NCI-H345 treated with DMSO at 0.1 percent for 48 hours (cell line): ENCODE measurements around the gene CST6.

ENCODE experiments used
- DNase-seq: peaks from one replicate; lab custom pipeline; 2025; ENCODE audit not compliant: unreplicated experiment; lab: John Stamatoyannopoulos, UW

Gene CST6

GRCh38 chr11:66045177-66045639, 33.4 kb downstream of the CST6 start:
- DNase-seq = peak; percentile 75

- DNase-seq = no peak
Observed at GRCh38 chr11:66046901-66047300, 35.1 kb downstream of the CST6 start.

GRCh38 chr11:66047541-66048365, 35.9 kb downstream of the CST6 start:
- no peak for DNase-seq

DNA sequence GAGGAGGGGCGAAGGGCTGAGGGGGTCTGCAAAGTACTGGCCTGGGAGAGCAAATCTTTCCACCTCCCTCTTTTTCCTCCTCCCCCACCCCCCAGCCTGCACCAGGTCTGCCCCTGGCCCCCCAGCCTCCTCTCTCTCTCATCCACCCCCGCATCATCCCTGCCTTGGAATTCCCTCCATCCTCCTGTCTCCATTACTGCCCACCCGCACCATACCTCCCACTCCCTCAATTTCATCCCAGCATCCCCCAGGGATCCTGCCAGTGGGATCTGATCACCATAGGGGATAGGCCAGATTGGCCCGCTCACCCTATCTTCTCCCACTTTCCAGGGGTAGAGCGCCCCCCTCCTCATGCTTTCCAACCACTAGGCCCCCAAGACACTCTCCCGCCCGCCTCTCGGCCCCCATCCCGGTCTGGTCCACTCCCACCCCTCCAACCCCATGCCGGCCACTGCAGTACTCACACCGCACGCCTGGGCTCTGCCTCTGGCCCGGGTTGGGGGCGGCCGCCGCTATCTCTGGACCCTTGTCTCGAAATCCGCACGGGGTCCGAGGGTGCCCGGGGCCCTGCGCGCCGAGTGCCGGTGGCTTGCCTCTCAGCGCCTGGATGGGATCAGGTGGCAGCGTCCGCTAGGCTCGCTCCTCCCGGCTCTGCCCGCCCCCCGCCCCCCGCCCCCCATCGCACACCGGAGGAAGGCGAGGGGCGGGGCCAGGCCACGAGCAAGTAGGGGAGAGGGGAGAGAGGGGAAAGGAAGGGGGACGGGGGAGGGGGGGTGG, 36.9 kb downstream of the CST6 start, which contains the start of gene GAL3ST3:
Gene GAL3ST3 (minus strand): TSS at position 615 of the 777 bp plus-strand sequence. CDS start 3,746 bp downstream, outside the sequence.
- DNase-seq = no peak

- DNase-seq = no peak
Observed at GRCh38 chr11:66050581-66051231, 38.9 kb downstream of the CST6 start.

GRCh38 chr11:66051371-66051765, 39.6 kb downstream of the CST6 start:
- DNase-seq = no peak

- peak; percentile 93 for DNase-seq
Observed at GRCh38 chr11:66051766-66052663, 40.2 kb downstream of the CST6 start, which contains the start of gene SF3B2. Gene SF3B2, plus strand, starts transcription at chr11:66052364. Its CDS starts 21 bp downstream, at chr11:66052385.

- no peak for DNase-seq
Observed at GRCh38 chr11:66052664-66052982, 40.8 kb downstream of the CST6 start.

DNA sequence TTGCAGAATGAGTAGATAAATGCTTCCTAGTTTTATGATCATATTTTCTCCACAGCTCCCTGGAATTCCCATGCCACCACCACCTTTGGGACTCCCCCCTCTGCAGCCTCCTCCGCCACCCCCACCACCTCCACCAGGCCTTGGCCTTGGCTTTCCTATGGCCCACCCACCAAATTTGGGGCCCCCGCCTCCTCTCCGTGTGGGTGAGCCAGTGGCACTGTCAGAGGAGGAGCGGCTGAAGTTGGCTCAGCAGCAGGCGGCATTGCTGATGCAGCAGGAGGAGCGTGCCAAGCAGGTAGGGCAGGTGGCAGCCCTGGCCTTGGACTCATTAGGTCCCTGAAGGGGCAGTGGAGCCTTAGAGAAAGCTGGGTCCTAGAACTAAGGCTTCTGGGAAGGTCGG, 43.2 kb downstream of the CST6 start:
- no peak for DNase-seq

- no peak for DNase-seq
Observed at GRCh38 chr11:66056501-66056900, 44.7 kb downstream of the CST6 start.

GRCh38 chr11:66059966-66060680, 48.3 kb downstream of the CST6 start:
- no peak for DNase-seq

- no peak for DNase-seq
Observed at GRCh38 chr11:66061268-66061667, 49.5 kb downstream of the CST6 start.

DNA sequence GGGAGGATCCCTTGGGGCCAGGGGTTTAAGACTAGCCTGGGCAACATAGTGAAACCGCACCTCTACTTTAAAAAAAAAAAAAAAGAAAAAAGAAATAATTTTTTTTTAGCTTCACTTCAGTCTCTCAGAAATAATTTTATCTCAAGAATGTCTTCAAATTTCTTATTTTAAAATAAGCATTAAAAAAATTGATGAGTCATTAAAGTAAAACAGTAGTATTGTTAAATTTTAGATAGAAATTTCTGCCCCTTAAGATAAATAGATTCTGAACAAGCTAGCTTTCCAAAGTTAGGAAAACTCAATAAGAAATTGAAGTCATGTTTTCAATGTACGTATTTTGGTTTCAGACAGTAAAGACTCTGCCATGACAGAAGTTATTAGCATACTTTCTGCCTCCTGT, 50.6 kb downstream of the CST6 start:
- no peak for DNase-seq
